ENCODE measurements around the gene TCERG1L.
"Not testable (repeated sequence)": the region's sequence is repeated elsewhere in the genome, so short reads cannot be mapped to it uniquely, and the experiment has no call there.

The TCERG1L gene

GRCh38 chr10:131311661-131312477, at the start of gene TCERG1L:
Gene TCERG1L, minus strand, starts transcription at chr10:131311721. Its CDS starts 86 bp downstream, at chr10:131311635.
- no peak for DNase-seq

GRCh38 chr10:131358741-131359442, 47.4 kb upstream of the TCERG1L start:
- DNase-seq: no peak

- no peak for DNase-seq
Observed at GRCh38 chr10:131356442-131356841, 44.9 kb upstream of the TCERG1L start.

GRCh38 chr10:131355881-131356280, 44.4 kb upstream of the TCERG1L start:
- DNase-seq: no peak

- DNase-seq: no peak
Observed at GRCh38 chr10:131355056-131355455, 43.5 kb upstream of the TCERG1L start.

- DNase-seq: no peak
Observed at GRCh38 chr10:131354380-131354779, 42.9 kb upstream of the TCERG1L start.

- no peak for DNase-seq
Observed at GRCh38 chr10:131352765-131353290, 41.3 kb upstream of the TCERG1L start.

- DNase-seq: no peak
Observed at GRCh38 chr10:131350660-131351059, 39.1 kb upstream of the TCERG1L start.

GRCh38 chr10:131350245-131350644, 38.7 kb upstream of the TCERG1L start:
- no peak for DNase-seq

GRCh38 chr10:131346456-131346855, 34.9 kb upstream of the TCERG1L start:
- DNase-seq: no peak

GRCh38 chr10:131345691-131346090, 34.2 kb upstream of the TCERG1L start:
- DNase-seq: no peak

- no peak for DNase-seq
Observed at GRCh38 chr10:131344747-131345146, 33.2 kb upstream of the TCERG1L start.

- no peak for DNase-seq
Observed at GRCh38 chr10:131337741-131338140, 26.2 kb upstream of the TCERG1L start.

GRCh38 chr10:131332821-131333220, 21.3 kb upstream of the TCERG1L start:
- no peak for DNase-seq

GRCh38 chr10:131323880-131324279, 12.4 kb upstream of the TCERG1L start:
- DNase-seq: no peak

GRCh38 chr10:131323025-131323424, 11.5 kb upstream of the TCERG1L start:
- DNase-seq: no peak

- not testable (repeated sequence) for DNase-seq
Observed at GRCh38 chr10:131322575-131322974, 11.1 kb upstream of the TCERG1L start.

GRCh38 chr10:131320860-131321604, 9.5 kb upstream of the TCERG1L start:
- no peak for DNase-seq

- no peak for DNase-seq
Observed at GRCh38 chr10:131318814-131319213, 7.3 kb upstream of the TCERG1L start.

GRCh38 chr10:131318291-131318690, 6.8 kb upstream of the TCERG1L start:
- no peak for DNase-seq

GRCh38 chr10:131316321-131317075, 5.0 kb upstream of the TCERG1L start:
- no peak for DNase-seq

GRCh38 chr10:131315344-131315743, 3.8 kb upstream of the TCERG1L start:
- DNase-seq: no peak

- DNase-seq: no peak
Observed at GRCh38 chr10:131314799-131315198, 3.3 kb upstream of the TCERG1L start.

Data from DMS 273 treated with DMSO at 0.1 percent for 48 hours (cell line).